Breast epithelium (tissue), 3 donors: ENCODE results near the gene MTMR2.

ENCODE experiments used
- CTCF ChIP-seq, 3 donors: fragments of 450-650 bp; IDR thresholded peaks; one replicate each; pipeline ENCODE4 v1.5.1; 2016 to 2017; ENCODE audit warnings: antibody characterized with exemption in 3 of 3, mild to moderate bottlenecking in 3 of 3, moderate library complexity in 3 of 3
- POLR2AphosphoS5 ChIP-seq, 3 donors: sonication (generic); formaldehyde crosslinking; IDR thresholded peaks; one replicate each; pipeline ENCODE4 v1.6.1; 2017; ENCODE audit warnings: antibody characterized with exemption in 3 of 3

GRCh38 chr11:95943546-95943945 lies 19.6 kb upstream of the MTMR2 start:
- TF ChIP-seq POLR2AphosphoS5 (IDR thresholded peaks at IDR 0.05), result no peak
- no peak for TF ChIP-seq CTCF (IDR thresholded peaks at IDR 0.05)
